SKM-1 treated with dmso at 0.1 percent for 144 hours (cell line): ENCODE results near the gene IQCH.
"Not testable (repeated sequence)": the region's sequence is repeated elsewhere in the genome, so short reads cannot be mapped to it uniquely, and the experiment has no call there.

ENCODE experiments used
- DNase-seq: peaks from one replicate; lab custom pipeline; 2025; ENCODE audit not compliant: unreplicated experiment; lab: John Stamatoyannopoulos, UW

Gene IQCH

GRCh38 chr15:67349634-67350033, 95.0 kb downstream of the IQCH start:
- no peak for DNase-seq

- DNase-seq, result no peak
Observed at GRCh38 chr15:67350042-67350441, 95.5 kb downstream of the IQCH start.

DNA sequence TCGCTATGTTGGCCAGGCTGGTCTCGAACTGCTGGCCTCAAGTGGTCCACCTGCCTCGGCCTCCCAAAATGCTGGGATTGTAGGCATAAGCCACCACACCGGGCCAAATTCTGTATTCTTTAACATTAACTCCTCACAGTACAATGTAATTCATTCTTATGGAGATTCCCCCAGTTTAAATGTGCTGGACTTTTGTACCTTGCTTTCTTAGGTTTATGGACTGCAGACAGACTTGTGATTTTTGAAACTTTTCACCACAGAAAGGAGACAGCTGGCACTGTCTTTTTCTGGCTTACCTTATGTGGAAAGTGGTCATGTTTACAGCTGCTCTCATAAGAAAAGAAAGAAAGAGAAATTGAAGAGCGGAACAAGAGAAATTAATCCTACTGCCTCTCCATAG, 103.8 kb downstream of the IQCH start:
- no peak for DNase-seq

- DNase-seq, result no peak
Observed at GRCh38 chr15:67358812-67359211, 104.2 kb downstream of the IQCH start.

GRCh38 chr15:67359431-67360079, 105.0 kb downstream of the IQCH start:
- no peak for DNase-seq

GRCh38 chr15:67361100-67361499, 106.5 kb downstream of the IQCH start:
- no peak for DNase-seq

- DNase-seq, result not testable (repeated sequence)
Observed at GRCh38 chr15:67363712-67364111, 109.1 kb downstream of the IQCH start.

GRCh38 chr15:67365994-67366393, 111.4 kb downstream of the IQCH start:
- no peak for DNase-seq

DNA sequence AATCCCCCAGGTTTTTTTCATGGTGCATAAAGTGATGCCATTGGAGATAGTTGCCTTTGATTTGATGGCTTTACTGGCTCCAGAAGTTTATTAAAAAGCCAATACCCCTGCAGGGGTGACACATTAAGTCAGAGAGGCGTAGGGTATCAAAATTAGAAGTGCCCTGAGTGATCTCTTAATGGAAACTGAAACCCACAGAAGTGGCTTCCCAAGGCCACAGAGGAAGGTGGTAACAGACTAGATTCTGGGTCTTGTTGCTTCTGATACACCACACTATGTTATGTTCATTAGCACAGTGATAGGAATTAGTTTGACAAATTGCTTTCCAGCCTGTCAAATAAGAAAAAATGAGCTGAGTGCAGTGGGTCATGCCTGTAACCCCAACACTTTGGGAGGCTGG, 112.3 kb downstream of the IQCH start:
- no peak for DNase-seq

DNA sequence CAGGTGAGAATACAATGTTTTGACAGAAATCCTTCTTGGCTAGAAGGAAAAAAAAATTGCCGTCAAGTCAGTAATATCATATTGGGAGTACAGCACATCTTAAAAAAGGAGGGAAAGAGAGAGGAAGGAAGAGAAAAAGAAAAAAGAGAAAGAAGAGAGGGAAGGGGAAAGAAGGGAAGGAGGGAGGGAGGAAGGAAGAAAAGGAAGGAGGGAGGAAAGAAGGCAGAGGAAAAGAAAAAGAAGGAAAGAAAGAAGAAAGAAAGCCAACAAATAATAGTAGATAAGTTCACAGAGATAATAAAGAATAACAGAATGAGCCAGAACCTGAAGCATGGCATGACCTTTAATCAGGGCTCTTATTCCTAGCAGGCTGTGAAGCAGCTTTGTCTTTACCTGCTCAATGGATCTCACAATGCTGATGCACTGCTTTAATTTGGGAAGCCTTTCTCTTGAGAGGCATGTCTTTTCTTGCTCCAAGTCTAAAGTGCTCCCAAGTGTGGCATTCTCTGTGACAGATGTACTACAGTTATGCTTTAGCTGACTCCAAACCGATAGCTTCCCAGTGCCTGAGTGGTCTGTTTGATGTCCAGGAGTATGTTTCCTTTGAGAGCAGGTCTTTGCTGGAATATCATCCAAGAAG, 114.9 kb downstream of the IQCH start:
- no peak for DNase-seq

DNA sequence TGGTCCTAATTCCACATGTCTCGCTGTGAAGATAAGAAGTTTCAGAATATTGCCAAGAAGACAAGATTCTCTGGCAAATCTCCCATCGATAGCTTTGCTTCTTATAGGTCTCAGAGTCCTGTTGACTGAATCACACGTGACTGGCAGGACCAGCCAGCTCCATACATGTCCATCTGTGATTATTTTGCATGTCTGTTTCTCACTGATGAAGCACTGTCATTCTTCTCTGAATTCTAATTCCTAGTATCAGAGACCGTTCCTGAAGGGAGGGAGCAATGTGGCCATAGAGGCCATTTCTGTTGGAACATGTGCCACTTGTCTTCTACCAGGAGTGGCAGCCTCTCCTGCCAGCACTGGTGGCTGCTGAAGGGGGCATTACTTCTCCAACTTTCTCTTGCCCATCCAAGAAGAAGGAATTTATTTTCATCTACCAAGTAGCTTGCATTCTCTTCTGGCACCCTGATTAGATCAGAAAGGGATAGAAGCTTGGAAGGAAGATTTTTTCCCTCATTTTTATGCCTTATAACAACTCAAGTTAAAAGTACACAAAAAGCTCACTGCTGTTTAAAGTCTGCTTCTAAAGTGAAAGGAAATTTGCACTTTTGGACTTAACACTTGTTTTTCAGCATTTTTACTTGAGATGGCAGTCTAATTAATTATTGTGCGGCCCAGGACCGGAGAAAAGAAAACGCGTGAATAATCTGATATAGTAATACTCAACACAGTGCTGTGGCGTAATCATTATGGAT, 115.8 kb downstream of the IQCH start:
- DNase-seq, result no peak

GRCh38 chr15:67372543-67372942, 118.0 kb downstream of the IQCH start:
- no peak for DNase-seq

- no peak for DNase-seq
Observed at GRCh38 chr15:67372986-67373675, 118.5 kb downstream of the IQCH start.

GRCh38 chr15:67373971-67374370, 119.4 kb downstream of the IQCH start:
- no peak for DNase-seq

GRCh38 chr15:67379530-67379929, 124.9 kb downstream of the IQCH start:
- no peak for DNase-seq

DNA sequence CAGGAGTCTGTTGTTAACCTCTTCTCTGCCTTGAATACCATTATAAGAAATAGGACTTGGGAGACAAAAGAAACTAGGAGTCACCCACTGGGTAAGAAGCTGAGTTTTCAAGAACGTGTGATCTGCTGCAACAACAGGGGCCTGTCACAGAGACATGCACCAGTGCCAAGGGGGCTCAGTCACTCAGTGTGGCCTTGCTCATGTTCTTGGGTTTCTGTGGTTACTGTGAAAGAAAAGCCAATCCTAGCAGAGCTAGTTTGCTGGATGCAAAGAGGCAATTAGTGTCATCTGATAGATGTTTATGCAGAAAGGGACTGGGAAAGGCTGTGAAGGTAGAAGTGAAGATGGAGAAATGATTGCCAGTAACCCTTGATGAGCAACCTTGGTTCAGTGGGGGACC, 126.3 kb downstream of the IQCH start:
- DNase-seq, result no peak

DNA sequence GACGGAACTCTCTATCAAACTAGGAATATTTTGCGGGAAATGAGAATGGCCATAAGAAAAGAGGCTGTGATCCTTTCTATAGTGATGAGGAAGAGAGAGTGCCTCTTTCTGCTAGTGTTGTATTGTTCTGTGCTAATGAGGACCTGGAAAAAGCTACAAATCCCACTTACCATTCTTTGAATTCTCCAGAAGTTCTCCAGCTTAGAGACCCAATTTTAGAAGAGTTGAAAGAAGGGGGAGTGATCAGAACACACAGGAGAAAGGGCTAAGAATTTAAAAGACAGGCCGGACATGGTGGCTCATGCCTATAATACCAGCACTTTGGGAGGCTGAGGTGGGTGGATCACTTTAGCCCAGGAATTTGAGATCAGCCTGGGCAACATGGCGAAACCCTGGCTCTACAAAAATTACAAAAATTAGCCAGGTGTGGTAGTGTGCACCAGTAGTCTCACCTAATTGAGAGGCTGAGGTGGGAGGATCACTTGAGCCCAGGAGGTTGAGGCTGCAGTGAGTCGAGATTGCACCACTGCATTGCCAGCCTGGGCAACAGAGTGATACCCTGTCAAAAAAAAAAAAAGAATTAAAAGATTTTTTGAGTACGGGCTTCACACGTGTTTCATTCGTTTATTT, 126.9 kb downstream of the IQCH start:
- no peak for DNase-seq

DNA sequence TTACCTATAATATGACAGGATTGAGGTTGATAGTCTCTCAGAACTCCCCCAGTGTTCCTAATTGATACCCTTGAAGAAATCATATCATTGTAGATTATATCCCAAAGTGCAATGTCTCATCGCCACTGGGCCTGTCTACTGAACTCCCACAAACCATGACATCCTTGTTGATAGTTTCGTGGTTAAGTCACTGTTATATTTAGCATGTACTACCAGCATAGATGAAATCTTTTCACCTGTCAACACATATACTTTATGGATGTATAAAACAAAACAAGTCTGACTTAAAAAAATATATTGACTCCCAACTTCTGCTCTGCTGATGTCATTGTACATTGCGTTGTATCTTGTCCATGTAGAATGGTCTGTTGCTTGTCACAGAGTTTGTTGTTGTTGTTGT, 128.1 kb downstream of the IQCH start:
- DNase-seq, result no peak

- no peak for DNase-seq
Observed at GRCh38 chr15:67383899-67384298, 129.3 kb downstream of the IQCH start.

DNA sequence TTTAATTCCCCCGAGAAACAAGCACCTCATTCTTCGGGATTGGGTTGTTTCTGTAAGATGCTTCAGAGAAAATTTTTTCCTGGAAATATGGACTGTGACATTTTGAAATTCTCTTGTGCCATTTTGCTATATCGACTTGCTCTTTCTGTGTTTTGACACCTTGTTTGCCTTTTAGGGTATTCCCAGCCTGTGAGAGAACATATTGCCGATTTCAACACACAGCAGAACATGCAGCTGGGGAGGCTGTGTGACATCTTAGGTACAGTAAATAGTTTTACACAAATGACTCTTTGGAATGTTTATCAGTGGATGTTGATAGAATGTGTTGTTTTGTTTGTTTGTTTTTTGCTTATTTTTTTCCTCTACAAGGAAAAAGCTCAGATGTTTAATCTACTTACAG, 130.2 kb downstream of the IQCH start:
- DNase-seq, result no peak

DNA sequence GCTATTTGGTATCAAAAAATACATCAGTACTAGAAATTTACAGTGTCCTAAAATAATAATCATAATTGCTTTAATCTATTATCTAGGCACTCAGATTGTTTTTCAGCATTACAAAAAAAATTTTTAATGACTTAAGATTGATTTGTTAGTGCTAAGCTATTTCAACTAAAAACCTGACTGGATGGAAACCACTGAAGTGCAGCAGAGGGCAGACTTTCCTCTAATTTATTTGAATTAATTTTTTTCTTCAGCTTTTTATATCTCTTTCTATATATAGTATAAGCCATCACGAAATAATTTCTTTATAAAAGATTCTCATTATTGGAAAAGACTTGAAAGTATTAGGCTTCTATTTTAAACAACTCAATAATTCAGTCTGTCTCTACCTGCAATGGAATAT, 131.4 kb downstream of the IQCH start:
- DNase-seq, result no peak
